Dermis blood vessel endothelial cell (primary cell): Measurements from ENCODE around the gene FNIP2. TPM values are rescaled to one million over a fixed set of nuclear protein-coding genes. Genes with fewer than 3 reads are reported as not detected.
"Not testable (repeated sequence)": the region's sequence is repeated elsewhere in the genome, so short reads cannot be mapped to it uniquely, and the experiment has no call there.

Experiments
- DNase-seq: peaks from one replicate; pipeline ENCODE4 v3.0.0; 2010
- total RNA-seq: library from RNA; depleted of rRNA; stranded (reverse); fragments of >200 nt; gene quantifications from 2 replicates; pipeline ENCODE4 v1.2.3, GENCODE V29; 2014

Gene FNIP2
- total RNA-seq, 1 donor from 2014 or later, result 62.3 TPM

- DNase-seq, result no peak
Measured at GRCh38 chr4:158875026-158875425, 106.2 kb downstream of the FNIP2 start.

- DNase-seq, result no peak
Measured at GRCh38 chr4:158875455-158875854, 106.6 kb downstream of the FNIP2 start.

GRCh38 chr4:158877069-158877468 lies 108.2 kb downstream of the FNIP2 start:
- DNase-seq, result no peak

GRCh38 chr4:158882142-158882541 lies 113.3 kb downstream of the FNIP2 start:
- DNase-seq, result not testable (repeated sequence)

- DNase-seq, result no peak
Measured at GRCh38 chr4:158884280-158884679, 115.5 kb downstream of the FNIP2 start.

- no peak for DNase-seq
Measured at GRCh38 chr4:158885564-158885963, 116.7 kb downstream of the FNIP2 start.

GRCh38 chr4:158890294-158890693 lies 121.5 kb downstream of the FNIP2 start:
- DNase-seq, result no peak

GRCh38 chr4:158891256-158891655 lies 122.4 kb downstream of the FNIP2 start:
- DNase-seq, result no peak

GRCh38 chr4:158894826-158895225 lies 126.0 kb downstream of the FNIP2 start:
- DNase-seq, result no peak

GRCh38 chr4:158895797-158896576 lies 127.2 kb downstream of the FNIP2 start:
- peak; percentile 63 for DNase-seq

GRCh38 chr4:158896577-158897238 lies 127.9 kb downstream of the FNIP2 start:
- peak; percentile 52 for DNase-seq

GRCh38 chr4:158900408-158900807 lies 131.6 kb downstream of the FNIP2 start:
- DNase-seq, result not testable (repeated sequence)

GRCh38 chr4:158902280-158903078 lies 133.7 kb downstream of the FNIP2 start:
- not testable (repeated sequence) for DNase-seq

GRCh38 chr4:158903079-158903456 lies 134.2 kb downstream of the FNIP2 start:
- DNase-seq, result no peak

- DNase-seq, result no peak
Measured at GRCh38 chr4:158903472-158904043, 134.7 kb downstream of the FNIP2 start.

GRCh38 chr4:158904815-158905214 lies 136.0 kb downstream of the FNIP2 start:
- DNase-seq, result no peak

- DNase-seq, result no peak
Measured at GRCh38 chr4:158906073-158906472, 137.2 kb downstream of the FNIP2 start.

- no peak for DNase-seq
Measured at GRCh38 chr4:158912390-158912789, 143.6 kb downstream of the FNIP2 start.

GRCh38 chr4:158912806-158913205 lies 144.0 kb downstream of the FNIP2 start:
- no peak for DNase-seq

GRCh38 chr4:158913766-158914165 lies 144.9 kb downstream of the FNIP2 start:
- no peak for DNase-seq

- peak; percentile 19 for DNase-seq
Measured at GRCh38 chr4:158914218-158914617, 145.4 kb downstream of the FNIP2 start.

- no peak for DNase-seq
Measured at GRCh38 chr4:158915683-158916241, 146.9 kb downstream of the FNIP2 start.
